HepG2 (cell line): Measurements from ENCODE around the gene TTPAL. TPM values are rescaled to one million over a fixed set of nuclear protein-coding genes. Genes with fewer than 3 reads are reported as not detected.
A peak's percentile ranks its signal among the peaks of the same experiment; 100 is the strongest.

Experiments used
- ATAC-seq: fragments of 200-7000 bp; cut with Tn5 transposase; 3 replicates; pipeline ENCODE4 v1.9.1; 2020; ENCODE audit warnings: mild to moderate bottlenecking, moderate library complexity
- BruUV-seq: library from RNA; stranded (reverse); fragments of 400-500 nt; replicated peaks from 2 replicates; lab custom pipeline; 2021; lab: Mats Ljungman, UMichigan
- CTCF ChIA-PET: fragments of 300-600 bp; formaldehyde crosslinking; extraction: SDS; loops from one replicate; lab custom pipeline; 2021; ENCODE audit warnings: low total read pairs, inconsistent platforms, low intra/inter-chr PET ratio; lab: Yijun Ruan, JAX
- POLR2A ChIA-PET: fragments of 350-600 bp; sonication (Branson Sonifier 250); formaldehyde crosslinking; loops from one replicate; lab custom pipeline; 2020; ENCODE audit warnings: antibody characterized with exemption, inconsistent platforms; lab: Yijun Ruan, JAX
- DNase-seq: peaks from one replicate; pipeline ENCODE4 v3.0.0-alpha.2; 2015; ENCODE audit warnings: low spot score
- FAIRE-seq: peaks from 3 replicates; lab custom pipeline; 2011; peaks lifted over from hg19 to GRCh38; lab: Jason Lieb, UNC
- H2AFZ ChIP-seq: one replicate; pipeline ENCODE4 v1.6.1; 2011; ENCODE audit warnings: low read length, inconsistent platforms
- H3K27ac ChIP-seq: fragments of 300-600 bp; 3 replicates; pipeline ENCODE4 v1.8.0; 2011; ENCODE audit warnings: mixed run types, mild to moderate bottlenecking, mixed read lengths, low read length, inconsistent platforms; ENCODE audit not compliant: insufficient read depth; ENCODE audit errors: extremely low read length
- H3K27me3 ChIP-seq, 2 experiments: fragments of 200-600 bp in 1 of 2; 2 replicates in 1 of 2; 3 replicates in 1 of 2; pipeline versions ENCODE4 v1.6.0 to v1.8.0; 2011; ENCODE audit warnings: low read length in 2 of 2, mild to moderate bottlenecking in 2 of 2, moderate library complexity in 2 of 2, inconsistent platforms in 1 of 2; ENCODE audit not compliant: insufficient read depth in 2 of 2, control insufficient read depth in 1 of 2
- H3K36me3 ChIP-seq, 2 experiments: fragments of 200-600 bp in 1 of 2; replicated peaks in 1 of 2; 2 replicates in 1 of 2; 3 replicates in 1 of 2; pipeline versions ENCODE4 v1.5.1 to v1.8.0; 2011; ENCODE audit warnings: low read length in 2 of 2, inconsistent platforms in 1 of 2; ENCODE audit not compliant: insufficient read depth in 2 of 2, control insufficient read depth in 1 of 2
- H3K4me1 ChIP-seq: 2 replicates; pipeline ENCODE4 v1.5.1; 2012; ENCODE audit warnings: low read length, inconsistent platforms; ENCODE audit not compliant: insufficient read depth
- H3K4me2 ChIP-seq: 2 replicates; pipeline ENCODE4 v1.6.0; 2011; ENCODE audit warnings: low read depth, low read length, inconsistent platforms
- H3K4me3 ChIP-seq, 3 experiments: fragments of 200-600 bp in 1 of 3; sonication (generic), shearing (Covaris generic) in 1 of 3; replicated peaks in 1 of 3; 2 replicates each; pipeline ENCODE4 v1.5.1; 2011 to 2016; ENCODE audit warnings: low read length in 3 of 3, inconsistent platforms in 2 of 3, low read depth in 2 of 3, mild to moderate bottlenecking in 2 of 3, control low read depth in 1 of 3, mixed read lengths in 1 of 3; ENCODE audit not compliant: insufficient read depth in 1 of 3
- H3K79me2 ChIP-seq: one replicate; pipeline ENCODE4 v1.6.1; 2011; ENCODE audit warnings: low read length, inconsistent platforms; ENCODE audit not compliant: insufficient read depth
- H3K9ac ChIP-seq: 2 replicates; pipeline ENCODE4 v1.6.0; 2011; ENCODE audit warnings: mild to moderate bottlenecking, low read depth, low read length, inconsistent platforms; ENCODE audit not compliant: insufficient read depth
- H3K9me3 ChIP-seq: 2 replicates; pipeline ENCODE4 v1.5.1; 2012; ENCODE audit warnings: mild to moderate bottlenecking, low read length
- H4K20me1 ChIP-seq: 2 replicates; pipeline ENCODE4 v1.6.0; 2011; ENCODE audit warnings: inconsistent platforms, mild to moderate bottlenecking, low read length, moderate library complexity; ENCODE audit not compliant: insufficient read depth
- CREB1 ChIP-seq, 2 experiments: fragments of 450-650 bp in 1 of 2; IDR thresholded peaks; 2 replicates each; pipeline ENCODE4 v1.6.1; 2016 to 2017; ENCODE audit warnings: control low read depth in 1 of 2, mild to moderate bottlenecking in 1 of 2, missing compliant biosample characterization in 1 of 2, missing genetic modification characterization in 1 of 2
- EP300 ChIP-seq, 3 experiments: sonication (generic) in 1 of 3; formaldehyde crosslinking in 1 of 3; IDR thresholded peaks; 2 replicates each; pipeline versions ENCODE4 v1.5.1 to v1.6.1; 2011 to 2020; ENCODE audit warnings: low read depth in 2 of 3, low read length in 2 of 3, borderline replicate concordance in 1 of 3, improper control_type of control experiment in 1 of 3, mild to moderate bottlenecking in 1 of 3, missing genetic modification reagents in 1 of 3, moderate library complexity in 1 of 3
- HDAC6 ChIP-seq: fragments of 200-600 bp; sonication (generic); IDR thresholded peaks from 2 replicates; pipeline ENCODE4 v1.7.0; 2017; ENCODE audit warnings: mild to moderate bottlenecking, antibody characterized with exemption, low read length, low read depth
- HNRNPK ChIP-seq: fragments of 200-400 bp; formaldehyde crosslinking; IDR thresholded peaks from 2 replicates; pipeline ENCODE4 v1.6.1; 2018; ENCODE audit warnings: low read length, low read depth, moderate library complexity, mild to moderate bottlenecking; ENCODE audit not compliant: poor library complexity, severe bottlenecking
- HNRNPL ChIP-seq: fragments of 200-400 bp; formaldehyde crosslinking; IDR thresholded peaks from 2 replicates; pipeline ENCODE4 v1.6.1; 2017; ENCODE audit warnings: mild to moderate bottlenecking, low read depth, low read length
- HOXA5 ChIP-seq: sonication (generic); formaldehyde crosslinking; IDR thresholded peaks from 2 replicates; pipeline ENCODE4 v1.4.0; 2020; ENCODE audit warnings: missing genetic modification reagents
- KDM1A ChIP-seq: IDR thresholded peaks from 2 replicates; pipeline ENCODE4 v1.6.1; 2016; ENCODE audit warnings: missing compliant biosample characterization
- KLF13 ChIP-seq: sonication (generic); formaldehyde crosslinking; IDR thresholded peaks from 2 replicates; pipeline ENCODE4 v1.4.0; 2020; ENCODE audit warnings: mild to moderate bottlenecking, missing genetic modification reagents
- MAZ ChIP-seq, 2 experiments: sonication (generic) in 1 of 2; formaldehyde crosslinking in 1 of 2; IDR thresholded peaks; 2 replicates each; pipeline versions ENCODE4 v1.5.0 to v1.6.1; 2012 to 2020; ENCODE audit warnings: low read depth in 2 of 2, mild to moderate bottlenecking in 2 of 2, borderline replicate concordance in 1 of 2, improper control_type of control experiment in 1 of 2, low read length in 1 of 2, missing genetic modification reagents in 1 of 2, moderate library complexity in 1 of 2
- MTF2 ChIP-seq: sonication (generic); formaldehyde crosslinking; IDR thresholded peaks from 2 replicates; pipeline ENCODE4 v1.5.0; 2020; ENCODE audit warnings: missing genetic modification reagents, borderline replicate concordance
- RCOR2 ChIP-seq: IDR thresholded peaks from 2 replicates; pipeline ENCODE4 v1.6.1; 2016; ENCODE audit warnings: missing biosample characterization, missing genetic modification reagents
- TEAD2 ChIP-seq: sonication (generic); formaldehyde crosslinking; IDR thresholded peaks from 2 replicates; pipeline ENCODE4 v1.9.0; 2021; ENCODE audit warnings: missing genetic modification reagents
- TGIF2 ChIP-seq: IDR thresholded peaks from 2 replicates; pipeline ENCODE4 v1.6.1; 2016; ENCODE audit warnings: control low read depth, missing compliant biosample characterization
- ZBTB21 ChIP-seq: sonication (generic); formaldehyde crosslinking; IDR thresholded peaks from 2 replicates; pipeline ENCODE4 v1.4.0; 2020; ENCODE audit warnings: missing genetic modification reagents
- ZNF343 ChIP-seq: sonication (generic); formaldehyde crosslinking; IDR thresholded peaks from 2 replicates; pipeline ENCODE4 v1.4.0; 2020; ENCODE audit warnings: mild to moderate bottlenecking, missing genetic modification reagents
- ZNF501 ChIP-seq: sonication (generic); formaldehyde crosslinking; IDR thresholded peaks from 2 replicates; pipeline ENCODE4 v1.5.1; 2020; ENCODE audit warnings: mild to moderate bottlenecking, moderate library complexity, missing genetic modification reagents
- ZNF605 ChIP-seq: sonication (generic); formaldehyde crosslinking; IDR thresholded peaks from 2 replicates; pipeline ENCODE4 v1.8.0; 2022; ENCODE audit warnings: mild to moderate bottlenecking, missing genetic modification reagents
- ZNF746 ChIP-seq: sonication (generic); formaldehyde crosslinking; IDR thresholded peaks from 2 replicates; pipeline ENCODE4 v1.8.0; 2022; ENCODE audit warnings: mild to moderate bottlenecking, missing genetic modification reagents
- ZNF780A ChIP-seq: sonication (generic); formaldehyde crosslinking; IDR thresholded peaks from 2 replicates; pipeline ENCODE4 v1.8.0; 2022; ENCODE audit warnings: mild to moderate bottlenecking, missing genetic modification reagents, moderate library complexity
- ZNF891 ChIP-seq: sonication (generic); formaldehyde crosslinking; IDR thresholded peaks from 2 replicates; pipeline ENCODE4 v1.5.0; 2020; ENCODE audit warnings: mild to moderate bottlenecking, missing genetic modification reagents
- whole genome bisulfite sequencing: methylation state at CpG from one replicate; pipeline ENCODE4 v1.1.6; 2017; ENCODE audit warnings: low lambda C conversion rate; 5-methylcytosine and 5-hydroxymethylcytosine counted together
- in situ Hi-C: cut with HindIII; loops from 2 replicates; pipeline ENCODE4 v1.10.0; 2017; ENCODE audit warnings: low pct_unique_long_range_greater_than_20kb; ENCODE audit not compliant: extremely low pct_ligation_motif_present
- intact Hi-C: fragments of 100-400 bp; cut with micrococcal nuclease; formaldehyde crosslinking; loops from one replicate; pipeline ENCODE4 v1.10.0; 2022; ENCODE audit not compliant: unreplicated experiment
- polyA plus RNA-seq, 8 experiments: library from polyadenylated mRNA; depleted of rRNA in 3 of 8; stranded (reverse) in 7 of 8; unstranded in 1 of 8; fragments of >200 nt; fragmentation: Illumina TruSeq in 4 of 8; extraction: Trizol in 4 of 8; gene quantifications; 2 replicates each; pipeline versions ENCODE4 v1.2.1 to v1.2.3, GENCODE V29; 2011 to 2016; ENCODE audit warnings: low read depth in 4 of 8, missing spikeins in 1 of 8, mixed read lengths in 1 of 8; ENCODE audit not compliant: insufficient read depth in 1 of 8
- total RNA-seq, 5 experiments: library from RNA; depleted of rRNA; stranded (reverse); fragments of >200 nt; fragmentation: Illumina TruSeq; extraction: Trizol; gene quantifications; 2 replicates each; pipeline ENCODE4 v1.2.3, GENCODE V29; 2016; ENCODE audit warnings: low read depth in 1 of 5
- TF ChIP-seq, protein P1 (sequence below): sonication (generic); formaldehyde crosslinking; IDR thresholded peaks from 2 replicates; pipeline ENCODE4 v1.5.0; 2020; ENCODE audit warnings: missing genetic modification reagents

The TTPAL gene
- total and polyA plus RNA-seq, 2 of the 13 experiments (the other 11 are each of a cell fraction or from before 2014, with no cell fraction given), result 4.3 to 18.8 TPM

DNA sequence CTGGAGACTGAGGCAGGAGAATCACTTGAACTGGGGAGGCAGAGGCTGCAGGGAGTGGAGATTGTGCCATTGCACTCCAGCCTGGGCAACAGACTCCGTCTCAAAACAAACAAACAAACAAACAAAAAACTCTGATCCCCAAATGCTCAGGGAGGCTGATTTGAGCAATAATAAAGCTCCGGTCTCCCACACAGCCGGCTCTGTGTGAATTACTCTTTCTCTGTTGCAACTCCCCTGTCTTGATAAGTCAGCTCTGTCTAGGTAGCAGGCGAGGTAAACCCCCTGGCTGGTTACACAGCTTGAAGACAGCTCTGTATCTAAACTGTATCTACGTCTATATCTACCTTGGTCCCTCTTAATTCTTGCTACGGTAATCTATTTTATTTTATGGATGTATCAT is 52.6 kb downstream of the TTPAL start:
- 42% methylated on average over 6 of the region's 6 CpGs for WGBS
- POLR2A ChIA-PET, result interaction anchor here (1.2 to 1.6 kb wide), 2 partner anchors 8 to 10 kb away, joined by 4 to 5 read pairs; no protein-coding TSS in a partner anchor

DNA sequence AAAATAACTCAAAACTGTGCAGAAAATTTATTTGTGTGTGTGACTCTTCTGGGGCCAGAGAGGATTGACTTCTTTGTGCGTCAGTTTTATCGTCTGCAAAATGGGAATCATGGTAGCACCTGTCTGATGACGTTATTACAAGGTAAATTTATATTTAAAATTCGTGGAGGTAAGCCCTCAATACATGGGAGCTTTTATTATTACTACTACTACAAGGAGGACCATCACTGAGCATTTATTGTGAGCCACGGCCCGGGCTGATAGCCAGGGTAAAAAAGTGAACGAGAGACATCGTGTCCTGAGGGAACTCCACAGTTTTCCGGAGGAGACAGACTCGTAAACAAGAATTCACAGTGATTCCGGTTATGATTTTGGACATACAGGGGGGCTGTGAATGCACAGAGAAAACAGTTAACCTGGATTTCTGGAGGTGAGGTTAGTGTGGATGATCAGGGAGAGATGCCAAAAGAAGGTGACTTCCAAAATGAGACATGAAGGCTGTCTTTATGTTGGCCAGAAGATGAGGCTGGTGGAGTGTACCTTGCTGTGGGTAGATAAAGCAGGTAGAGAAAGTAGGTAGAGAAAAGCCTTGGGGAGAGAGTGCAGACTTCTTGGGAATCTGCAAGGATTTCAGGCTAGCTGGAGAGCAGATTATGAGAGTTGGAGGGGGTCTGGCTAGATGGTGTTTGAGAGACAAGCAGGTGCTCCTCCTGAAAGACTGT is 56.7 kb downstream of the TTPAL start:
- peak overlapping the region; percentile 42 for H2AFZ ChIP-seq
- FAIRE-seq (no peak), ATAC-seq (peak; percentile 10), DNase-seq (no peak)
- intact Hi-C loops (loop anchor here (1.0 kb wide), 1 partner anchor 78 kb away; no protein-coding TSS in a partner anchor), in situ Hi-C loops (no loop called here)
- peak overlapping the region; percentile 95 for H3K9ac ChIP-seq
- ChIA-PET POLR2A (interaction anchor here (3.2 kb wide), 1 partner anchor 10 kb away, joined by 24 read pairs; the partner anchor contains the start of gene SERINC3), CTCF (interaction anchor here (0.9 to 2.0 kb wide), 2 partner anchors 77 to 79 kb away, joined by 3 to 11 read pairs; no protein-coding TSS in a partner anchor)
- H3K27ac ChIP-seq, result peak overlapping the region; percentile 87
- H3K4me1 ChIP-seq, result peaks cover 63% of the 10 kb centered on the region
- 1% methylated on average over 11 of the region's 11 CpGs for WGBS
- H3K9me3 ChIP-seq, result no peaks in the 10 kb centered on the region
- H3K27me3 ChIP-seq, result no peaks in the 10 kb centered on the region; a peak in 1 of 5 replicates
- TSS peak; percentile 75 for BruUV-seq
- peak overlapping the region; percentile 74 to 99 (median 83) for H3K4me3 ChIP-seq
- H3K79me2 ChIP-seq, result peaks cover 20% of the 10 kb centered on the region
- no peaks in the 10 kb centered on the region for H4K20me1 ChIP-seq
- no peaks in the 10 kb centered on the region for H3K36me3 ChIP-seq
- peak overlapping the region; percentile 98 for H3K4me2 ChIP-seq
- peak; percentile 61; the same call in 1 of the 2 replicates for TF ChIP-seq ZNF605 (CRISPR knock-in tag)
- TF ChIP-seq ZBTB21 (CRISPR knock-in tag), result peak; percentile 42; the same call in 1 of the 2 replicates
- peak; percentile 54; the same call in 1 of the 2 replicates for TF ChIP-seq RCOR2 (CRISPR knock-in tag)
- peak; percentile 46; the same call in 1 of the 2 replicates for TF ChIP-seq TGIF2
- no peak for TF ChIP-seq EP300 (IDR thresholded peaks at IDR 0.05; ENCODE audit: low read depth in 2 of 2, low read length in 2 of 2)
- no peak for TF ChIP-seq EP300 (CRISPR knock-in tag; IDR thresholded peaks at IDR 0.05; ENCODE audit: borderline replicate concordance)
- 0 out of 2 replicates have a peak, but pooled peaks have one; percentile 13 for TF ChIP-seq MTF2 (CRISPR knock-in tag)
- no peak for TF ChIP-seq KLF13 (CRISPR knock-in tag)
- no peak for TF ChIP-seq HNRNPL
- peak; percentile 96 for TF ChIP-seq KDM1A (CRISPR knock-in tag)
- peak; percentile 58; the same call in 1 of the 2 replicates for TF ChIP-seq CREB1 (IDR thresholded peaks at IDR 0.05)
- peak; percentile 56 for TF ChIP-seq CREB1 (CRISPR knock-in tag; IDR thresholded peaks at IDR 0.05)
- TF ChIP-seq HNRNPK, result no peak

More for the DNA sequence above, 52.6 kb downstream of the TTPAL start:
- intact Hi-C loops, result no loop called here
- peaks cover 0 to 7% of the 10 kb centered on the region in 2 experiments; a peak in 1 of 5 replicates for H3K27me3 ChIP-seq
- H2AFZ ChIP-seq, result no peak overlapping the region
- H3K9ac ChIP-seq, result no peak overlapping the region
- in situ Hi-C loops, result no loop called here
- no TSS peak for BruUV-seq
- H3K4me2 ChIP-seq, result peak overlapping the region; percentile 70
- H4K20me1 ChIP-seq, result no peaks in the 10 kb centered on the region
- H3K27ac ChIP-seq, result no peak overlapping the region
- CTCF ChIA-PET, result no interaction called here
- ATAC-seq, result no peak
- H3K4me3 ChIP-seq, result no peak overlapping the region
- H3K79me2 ChIP-seq, result peaks cover 11% of the 10 kb centered on the region
- FAIRE-seq, result no peak
- H3K4me1 ChIP-seq, result peaks cover 87% of the 10 kb centered on the region
- TF ChIP-seq ZNF780A (no peak), TEAD2 (CRISPR knock-in tag) (0 out of 2 replicates have a peak, but pooled peaks have one; percentile 64), MAZ (IDR thresholded peaks at IDR 0.05; ENCODE audit: borderline replicate concordance, low read depth, low read length) (peak; percentile 3; the same call in 1 of the 2 replicates), MAZ (CRISPR knock-in tag; IDR thresholded peaks at IDR 0.05; ENCODE audit: low read depth) (no peak), ZNF501 (CRISPR knock-in tag) (no peak), HOXA5 (no peak), ZNF891 (CRISPR knock-in tag) (no peak), HDAC6 (no peak), ZNF746 (CRISPR knock-in tag) (no peak), ZNF343 (CRISPR knock-in tag) (no peak)
- TF ChIP-seq, protein P1, sequence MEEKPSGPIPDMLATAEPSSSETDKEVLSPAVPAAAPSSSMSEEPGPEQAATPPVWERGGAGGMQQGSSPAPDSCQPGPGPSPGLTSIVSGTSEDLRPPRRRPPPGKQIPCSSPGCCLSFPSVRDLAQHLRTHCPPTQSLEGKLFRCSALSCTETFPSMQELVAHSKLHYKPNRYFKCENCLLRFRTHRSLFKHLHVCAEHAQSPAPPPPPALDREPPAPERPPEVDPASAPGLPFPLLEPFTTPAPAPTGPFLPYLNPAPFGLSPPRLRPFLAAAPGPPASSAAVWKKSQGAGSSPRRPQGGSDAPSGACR (CRISPR knock-in tag), result no peak
- no peak for DNase-seq
- no peaks in the 10 kb centered on the region for H3K36me3 ChIP-seq
- no peaks in the 10 kb centered on the region for H3K9me3 ChIP-seq
